Erythroblast (primary cell): ENCODE measurements around the gene KRTAP5-4.

Experiments
- GATA1 ChIP-seq: IDR thresholded peaks from 2 replicates; pipeline ENCODE4 v1.6.1; 2011; ENCODE audit warnings: low read depth, mild to moderate bottlenecking, control low read depth, low read length, moderate library complexity
- POLR2A ChIP-seq: IDR thresholded peaks from 2 replicates; pipeline ENCODE4 v1.6.1; 2011; ENCODE audit warnings: mild to moderate bottlenecking, low read length

DNA sequence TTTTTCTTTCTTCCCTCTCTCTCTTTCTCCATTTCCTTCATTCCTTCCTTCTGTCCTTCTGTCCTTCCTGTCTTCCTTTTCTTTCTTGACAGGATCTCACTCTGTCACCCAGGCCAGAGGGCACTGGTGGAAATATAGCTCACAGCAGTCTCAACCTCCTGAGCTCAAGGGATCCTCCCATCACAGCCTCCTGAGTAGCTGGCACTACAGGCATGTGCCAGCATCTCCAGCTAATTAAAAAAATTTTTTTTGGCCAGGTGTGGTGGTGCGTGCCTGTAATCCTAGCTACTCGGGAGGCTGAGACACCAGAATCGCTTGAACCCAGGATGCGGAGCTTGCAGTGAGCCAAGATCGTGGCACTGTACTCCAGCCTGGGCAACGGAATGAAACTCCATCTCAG lies 45.1 kb downstream of the KRTAP5-4 start:
- TF ChIP-seq POLR2A (no peak), GATA1 (no peak)
